Sigmoid colon (tissue), 7 donors: Measurements from ENCODE around the gene MCF2L. TPM values are rescaled to one million over a fixed set of nuclear protein-coding genes. Genes with fewer than 3 reads are reported as not detected.

Experiments used
- DNase-seq: peaks from one replicate; pipeline ENCODE4 v3.0.0-alpha.2; 2019
- H3K27ac ChIP-seq, 4 donors: fragments of 200-600 bp; sonication (generic); one replicate each; pipeline ENCODE4 v1.5.1; 2016 to 2019; ENCODE audit warnings: mild to moderate bottlenecking in 1 of 4
- H3K27me3 ChIP-seq, 3 donors: fragments of 200-600 bp; sonication (generic); one replicate each; pipeline ENCODE4 v1.5.1; 2019; ENCODE audit warnings: mild to moderate bottlenecking in 1 of 3
- H3K36me3 ChIP-seq, 4 donors: fragments of 200-600 bp; sonication (generic); one replicate each; pipeline ENCODE4 v1.5.1; 2016 to 2019
- H3K4me1 ChIP-seq, 4 donors: fragments of 200-600 bp; sonication (generic); one replicate each; pipeline ENCODE4 v1.5.1; 2017 to 2019
- H3K4me3 ChIP-seq, 4 donors: fragments of 200-600 bp; sonication (generic); one replicate each; pipeline ENCODE4 v1.5.1; 2017 to 2019; ENCODE audit warnings: mild to moderate bottlenecking in 2 of 4, moderate library complexity in 1 of 4
- H3K9me3 ChIP-seq, 4 donors: fragments of 200-600 bp in 3 of 4; sonication (generic) in 3 of 4; one replicate each; pipeline versions ENCODE4 v1.5.1 to v1.6.1; 2013 to 2019
- EP300 ChIP-seq, 4 donors: sonication (generic); formaldehyde crosslinking; IDR thresholded peaks; one replicate each; pipeline ENCODE4 v1.6.1; 2017; ENCODE audit warnings: antibody characterized with exemption in 4 of 4
- POLR2A ChIP-seq, 2 donors: fragments of 450-650 bp; IDR thresholded peaks; one replicate each; pipeline ENCODE4 v1.6.1; 2016; ENCODE audit warnings: antibody characterized with exemption in 2 of 2, mild to moderate bottlenecking in 2 of 2, moderate library complexity in 2 of 2
- POLR2AphosphoS5 ChIP-seq, 4 donors: sonication (generic); formaldehyde crosslinking; IDR thresholded peaks; one replicate each; pipeline ENCODE4 v1.6.1; 2017; ENCODE audit warnings: antibody characterized with exemption in 4 of 4
- WGBS, 2 donors: extraction: QIAGEN DNeasy Blood & Tissue Kit; methylation state at CpG; one replicate each; pipeline ENCODE4 v1.1.7; 2013; 5-methylcytosine and 5-hydroxymethylcytosine counted together
- intact Hi-C: fragments of 100-400 bp; cut with DNase I; formaldehyde crosslinking; loops from one replicate; pipeline ENCODE4 v1.15.1; 2023
- polyA plus RNA-seq, 3 donors: library from polyadenylated mRNA; stranded (reverse); fragments of 200-250 nt; gene quantifications; one replicate each; pipeline ENCODE4 v1.2.3, GENCODE V29; 2013
- total RNA-seq, 4 donors: library from RNA; depleted of rRNA; stranded (reverse); fragments of >200 nt; gene quantifications; one replicate each; pipeline ENCODE4 v1.1.0, GENCODE V29; 2016
- TF ChIP-seq, protein P1 (sequence below), 4 experiments: fragments of 450-650 bp in 3 of 4; fragments of 200-600 bp in 1 of 4; IDR thresholded peaks; one replicate each; pipeline ENCODE4 v1.5.1; 2016 to 2019; ENCODE audit warnings: antibody characterized with exemption in 4 of 4, mild to moderate bottlenecking in 3 of 4, moderate library complexity in 2 of 4
- donor health status: healthy with polysubstance abuse.
- donor health status: Bipolar disorder and iron deficiency.
- donor health status: healthy.

The MCF2L gene
- total and polyA plus RNA-seq, 7 donors, result 7.5 to 59.9 (median 20.2) TPM

DNA sequence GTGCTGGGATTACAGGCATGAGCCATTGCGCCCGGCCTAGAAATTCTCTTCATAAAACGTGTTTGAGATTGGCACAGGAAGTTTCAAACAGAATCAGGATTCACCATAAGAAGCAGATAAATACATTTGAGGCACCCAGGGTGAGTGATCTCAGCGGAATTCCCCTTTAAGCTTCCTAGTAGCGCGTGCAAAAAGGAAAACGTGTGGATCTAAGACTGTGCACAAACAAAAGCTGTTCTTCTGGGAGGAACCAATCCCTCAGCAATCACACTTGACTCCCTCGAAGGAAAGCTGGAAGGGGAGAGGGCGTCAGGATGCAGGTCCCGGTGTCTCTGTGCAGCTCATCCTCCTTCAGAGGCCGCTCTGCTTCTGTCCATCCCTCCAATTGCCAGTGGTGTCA is 15.5 kb downstream of the MCF2L start:
- WGBS, 2 donors, result 34 to 65% methylated on average over 11 of the region's 11 CpGs
- H3K27ac ChIP-seq, result no peak overlapping the region
- intact Hi-C loops, result no loop called here
- no peaks in the 10 kb centered on the region for H3K36me3 ChIP-seq
- no peak for TF ChIP-seq POLR2A (IDR thresholded peaks at IDR 0.05)
- TF ChIP-seq POLR2AphosphoS5 (IDR thresholded peaks at IDR 0.05), result no peak
- TF ChIP-seq, protein P1, sequence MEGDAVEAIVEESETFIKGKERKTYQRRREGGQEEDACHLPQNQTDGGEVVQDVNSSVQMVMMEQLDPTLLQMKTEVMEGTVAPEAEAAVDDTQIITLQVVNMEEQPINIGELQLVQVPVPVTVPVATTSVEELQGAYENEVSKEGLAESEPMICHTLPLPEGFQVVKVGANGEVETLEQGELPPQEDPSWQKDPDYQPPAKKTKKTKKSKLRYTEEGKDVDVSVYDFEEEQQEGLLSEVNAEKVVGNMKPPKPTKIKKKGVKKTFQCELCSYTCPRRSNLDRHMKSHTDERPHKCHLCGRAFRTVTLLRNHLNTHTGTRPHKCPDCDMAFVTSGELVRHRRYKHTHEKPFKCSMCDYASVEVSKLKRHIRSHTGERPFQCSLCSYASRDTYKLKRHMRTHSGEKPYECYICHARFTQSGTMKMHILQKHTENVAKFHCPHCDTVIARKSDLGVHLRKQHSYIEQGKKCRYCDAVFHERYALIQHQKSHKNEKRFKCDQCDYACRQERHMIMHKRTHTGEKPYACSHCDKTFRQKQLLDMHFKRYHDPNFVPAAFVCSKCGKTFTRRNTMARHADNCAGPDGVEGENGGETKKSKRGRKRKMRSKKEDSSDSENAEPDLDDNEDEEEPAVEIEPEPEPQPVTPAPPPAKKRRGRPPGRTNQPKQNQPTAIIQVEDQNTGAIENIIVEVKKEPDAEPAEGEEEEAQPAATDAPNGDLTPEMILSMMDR (IDR thresholded peaks at IDR 0.05), result no peak
- TF ChIP-seq EP300 (IDR thresholded peaks at IDR 0.05), result no peak
- H3K9me3 ChIP-seq, result no peaks in the 10 kb centered on the region
- H3K4me3 ChIP-seq, result no peak overlapping the region
- H3K4me1 ChIP-seq, result no peaks in the 10 kb centered on the region
- peaks cover 0 to 29% (median 0%) of the 10 kb centered on the region in 3 donors for H3K27me3 ChIP-seq
- DNase-seq, result no peak

GRCh38 chr13:112984954-112985802 is 16.2 kb downstream of the MCF2L start:
- Histone ChIP-seq H3K27me3 (peaks cover 0 to 22% (median 0%) of the 10 kb centered on the region in 3 donors), H3K27ac (no peak overlapping the region), H3K9me3 (no peaks in the 10 kb centered on the region), H3K36me3 (no peaks in the 10 kb centered on the region), H3K4me1 (no peaks in the 10 kb centered on the region), H3K4me3 (no peak overlapping the region)
- WGBS, 2 donors, result 19 to 63% methylated on average over 30 of the region's 30 CpGs
- intact Hi-C loops, result no loop called here
- no peak for TF ChIP-seq POLR2AphosphoS5 (IDR thresholded peaks at IDR 0.05)
- TF ChIP-seq, protein P1 (IDR thresholded peaks at IDR 0.05), result no peak
- TF ChIP-seq POLR2A (IDR thresholded peaks at IDR 0.05), result no peak
- no peak for TF ChIP-seq EP300 (IDR thresholded peaks at IDR 0.05)
- no peak for DNase-seq

DNA sequence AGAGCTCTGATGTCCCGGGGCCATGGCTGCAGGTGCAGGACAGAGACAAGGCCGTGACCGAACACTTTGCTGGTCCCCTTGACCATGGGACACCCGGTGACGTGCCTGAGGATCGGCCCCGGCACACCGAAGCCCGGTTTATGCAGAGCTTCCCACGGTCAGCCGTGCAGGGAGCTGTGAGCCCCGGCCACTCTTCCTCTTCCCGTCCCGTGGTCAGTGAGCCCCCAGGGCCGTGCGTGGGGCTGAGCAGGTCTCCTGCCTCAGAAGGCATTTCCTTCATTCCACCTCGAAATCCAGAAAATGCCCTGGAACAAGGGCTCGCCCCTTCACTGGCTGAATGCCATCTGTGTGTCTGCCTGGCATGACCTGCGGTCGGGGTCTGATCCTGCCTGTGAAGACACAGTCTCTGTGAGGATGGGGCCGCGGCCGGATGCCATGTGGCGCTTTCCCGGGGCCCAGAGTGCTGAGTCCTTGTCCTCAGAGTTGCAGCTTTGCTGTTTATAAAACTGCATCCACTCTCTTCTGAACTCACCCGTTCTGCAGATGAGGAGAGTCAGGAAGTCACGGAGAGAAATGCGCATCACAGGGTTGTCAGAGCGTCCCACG is 16.9 kb downstream of the MCF2L start:
- no peaks in the 10 kb centered on the region for H3K9me3 ChIP-seq
- H3K27me3 ChIP-seq, result peaks cover 0 to 20% (median 0%) of the 10 kb centered on the region in 3 donors
- no peak overlapping the region for H3K4me3 ChIP-seq
- intact Hi-C loops, result no loop called here
- H3K36me3 ChIP-seq, result no peaks in the 10 kb centered on the region
- no peak for TF ChIP-seq EP300 (IDR thresholded peaks at IDR 0.05)
- TF ChIP-seq, protein P1 (IDR thresholded peaks at IDR 0.05), result no peak
- no peak for TF ChIP-seq POLR2AphosphoS5 (IDR thresholded peaks at IDR 0.05)
- no peak for TF ChIP-seq POLR2A (IDR thresholded peaks at IDR 0.05)
- H3K4me1 ChIP-seq, result no peaks in the 10 kb centered on the region
- no peak for DNase-seq
- H3K27ac ChIP-seq, result no peak overlapping the region
- WGBS, 2 donors, result 43 to 85% methylated on average over 30 of the region's 30 CpGs

GRCh38 chr13:112986470-112986869 is 17.5 kb downstream of the MCF2L start:
- Histone ChIP-seq H3K4me3 (no peak overlapping the region), H3K9me3 (no peaks in the 10 kb centered on the region), H3K27me3 (peaks cover 0 to 19% (median 0%) of the 10 kb centered on the region in 3 donors), H3K4me1 (no peaks in the 10 kb centered on the region), H3K36me3 (no peaks in the 10 kb centered on the region), H3K27ac (no peak overlapping the region)
- intact Hi-C loops, result no loop called here
- 88 to 92% methylated on average over 20 of the region's 20 CpGs for WGBS, 2 donors
- no peak for DNase-seq
- TF ChIP-seq POLR2A (IDR thresholded peaks at IDR 0.05) (no peak), POLR2AphosphoS5 (IDR thresholded peaks at IDR 0.05) (no peak), EP300 (IDR thresholded peaks at IDR 0.05) (no peak)
- TF ChIP-seq, protein P1 (IDR thresholded peaks at IDR 0.05), result no peak
